ENCODE data around the gene PDIK1L. TPM values are rescaled to one million over a fixed set of nuclear protein-coding genes. Genes with fewer than 3 reads are reported as not detected.

Gene PDIK1L
- total RNA-seq (10 to 100 TPM in 1 of 6 donors, 1 to 10 TPM in 5; 5.9 to 12.1 (median 6.6) TPM), polyA plus RNA-seq (1 to 10 TPM; 1.7 to 3.6 TPM)

DNA sequence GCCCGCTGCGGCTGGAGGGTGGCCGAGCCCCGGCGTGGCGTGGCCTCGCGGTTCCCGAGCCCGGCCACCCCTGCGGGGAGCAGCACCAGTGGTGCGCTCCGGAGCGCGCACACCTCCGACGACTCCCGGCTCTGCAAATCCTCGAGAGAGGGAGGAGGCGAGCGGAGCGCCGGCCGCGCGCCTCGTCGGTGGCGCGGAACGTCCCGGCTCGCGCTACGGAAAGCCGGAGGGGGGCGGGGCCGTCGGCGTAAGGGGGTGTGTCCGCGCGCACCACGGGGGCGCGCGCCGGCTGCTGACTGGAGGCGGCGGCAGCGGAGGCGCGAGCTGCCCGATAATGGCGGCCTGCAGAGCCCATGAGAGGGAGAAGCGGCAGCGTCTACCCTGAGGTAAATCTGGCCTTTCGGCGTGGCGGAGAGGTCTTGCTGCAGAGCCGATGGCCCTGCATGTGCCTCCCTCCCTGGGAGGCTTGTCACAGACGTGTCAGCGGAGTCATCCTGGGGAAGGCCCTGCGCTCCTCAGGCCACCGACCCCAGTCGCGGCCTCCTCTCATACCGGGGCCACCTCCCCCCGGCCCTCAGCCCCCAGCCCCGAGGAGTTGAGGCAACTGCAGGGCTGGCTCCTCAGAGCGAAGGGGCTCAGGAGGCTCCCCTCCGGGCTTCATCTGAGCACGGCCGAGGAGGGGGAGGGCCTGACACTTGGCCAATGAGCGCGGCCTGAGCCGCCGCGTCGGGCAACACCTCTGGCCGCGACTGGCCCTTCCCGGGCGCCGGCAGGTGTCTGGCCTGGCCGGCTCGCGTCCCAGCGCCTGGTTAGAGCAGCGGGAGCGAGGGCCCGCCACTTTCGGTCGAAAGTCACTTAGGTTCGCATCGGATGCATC is at the start of gene PDIK1L:
PDIK1L (plus strand) TSS at position 295 of the 877 bp plus-strand sequence. CDS start 2,485 bp downstream, outside the sequence.
- H3K4me1 ChIP-seq, result peaks cover 5 to 40% (median 26%) of the 10 kb centered on the region in 3 donors
- H3K4me3 ChIP-seq, result peak within 1 kb of the TSS; percentile 58 to 100 (median 86)
- 0 to 1% methylated on average over 74 to 96 of the region's 96 CpGs for WGBS, 2 donors
- intact Hi-C loops (cut with DNase I), result no loop called here
- H3K9me3 ChIP-seq, result no peaks in the 10 kb centered on the region
- H3K27me3 ChIP-seq, result no peaks in the 10 kb centered on the region
- DNase-seq, result peak; percentile 93 to 99 (median 96)
- ATAC-seq, result peak; percentile 74 to 89 (median 80)
- no peaks in the 10 kb centered on the region for H3K36me3 ChIP-seq
- FAIRE-seq, result no peak
- TF ChIP-seq, protein P1, sequence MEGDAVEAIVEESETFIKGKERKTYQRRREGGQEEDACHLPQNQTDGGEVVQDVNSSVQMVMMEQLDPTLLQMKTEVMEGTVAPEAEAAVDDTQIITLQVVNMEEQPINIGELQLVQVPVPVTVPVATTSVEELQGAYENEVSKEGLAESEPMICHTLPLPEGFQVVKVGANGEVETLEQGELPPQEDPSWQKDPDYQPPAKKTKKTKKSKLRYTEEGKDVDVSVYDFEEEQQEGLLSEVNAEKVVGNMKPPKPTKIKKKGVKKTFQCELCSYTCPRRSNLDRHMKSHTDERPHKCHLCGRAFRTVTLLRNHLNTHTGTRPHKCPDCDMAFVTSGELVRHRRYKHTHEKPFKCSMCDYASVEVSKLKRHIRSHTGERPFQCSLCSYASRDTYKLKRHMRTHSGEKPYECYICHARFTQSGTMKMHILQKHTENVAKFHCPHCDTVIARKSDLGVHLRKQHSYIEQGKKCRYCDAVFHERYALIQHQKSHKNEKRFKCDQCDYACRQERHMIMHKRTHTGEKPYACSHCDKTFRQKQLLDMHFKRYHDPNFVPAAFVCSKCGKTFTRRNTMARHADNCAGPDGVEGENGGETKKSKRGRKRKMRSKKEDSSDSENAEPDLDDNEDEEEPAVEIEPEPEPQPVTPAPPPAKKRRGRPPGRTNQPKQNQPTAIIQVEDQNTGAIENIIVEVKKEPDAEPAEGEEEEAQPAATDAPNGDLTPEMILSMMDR (IDR thresholded peaks at IDR 0.05), result no peak
- peak within 1 kb of the TSS; percentile 94 to 98 (median 97) for H3K27ac ChIP-seq

DNA sequence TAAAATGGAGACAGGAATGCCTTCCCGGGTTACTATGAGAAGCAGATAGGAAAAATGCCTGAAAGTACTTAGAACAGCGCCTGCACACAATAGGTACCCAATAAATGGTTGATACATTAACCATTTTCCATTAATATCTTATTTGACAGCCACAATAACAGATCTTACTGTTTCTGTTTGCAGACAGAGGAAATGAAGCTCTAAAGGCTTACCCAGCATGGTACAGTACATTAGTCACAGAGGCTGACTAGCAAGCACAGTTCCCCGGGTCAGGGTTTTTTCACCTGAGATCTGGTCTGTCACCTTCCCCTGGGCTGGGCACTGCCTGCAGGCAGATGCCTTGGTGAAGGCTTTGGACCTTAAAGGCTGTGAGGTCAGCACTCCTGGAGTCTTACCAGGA is 47.1 kb upstream of the PDIK1L start:
- DNase-seq (no peak), ATAC-seq (peak in 3 of 4 donors; percentile 78 to 79 (median 78)), FAIRE-seq (no peak)
- intact Hi-C loops (cut with DNase I), result no loop called here
- TF ChIP-seq, protein P1 (IDR thresholded peaks at IDR 0.05), result no peak
- peak overlapping the region in 2 of 4 donors; percentile 60 to 68 for H3K27ac ChIP-seq
- H3K4me3 ChIP-seq, result no peak overlapping the region
- no peaks in the 10 kb centered on the region for H3K9me3 ChIP-seq
- H3K36me3 ChIP-seq, result no peaks in the 10 kb centered on the region
- H3K27me3 ChIP-seq, result no peaks in the 10 kb centered on the region
- peaks cover 0 to 3% (median 0%) of the 10 kb centered on the region in 3 donors for H3K4me1 ChIP-seq
- WGBS, 2 donors, result 56 to 57% methylated on average over 3 of the region's 3 CpGs

DNA sequence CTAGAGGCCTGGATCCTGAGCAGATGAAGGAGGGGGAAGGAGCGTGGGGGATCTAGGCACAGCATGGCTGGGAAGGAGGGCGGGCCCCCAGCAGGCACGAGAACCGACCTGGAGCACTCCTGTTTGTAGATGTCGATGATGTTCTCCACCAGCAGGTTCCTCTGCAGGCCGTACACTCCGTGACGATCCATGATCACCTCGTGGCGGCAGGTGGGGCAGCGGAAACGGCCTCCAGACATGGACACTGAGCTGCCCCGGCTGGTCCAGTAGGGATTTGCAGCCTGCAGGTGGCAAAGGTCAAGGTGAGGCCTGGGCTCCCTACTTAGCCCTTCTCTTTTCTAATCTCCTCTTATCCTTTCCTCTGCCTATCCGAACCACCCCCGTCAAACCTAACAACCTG is 45.5 kb upstream of the PDIK1L start:
- no peaks in the 10 kb centered on the region for H3K36me3 ChIP-seq
- FAIRE-seq (no peak), ATAC-seq (no peak), DNase-seq (no peak)
- WGBS, 2 donors, result 84 to 87% methylated on average over 15 of the region's 15 CpGs
- TF ChIP-seq, protein P1 (IDR thresholded peaks at IDR 0.05), result no peak
- no peaks in the 10 kb centered on the region for H3K27me3 ChIP-seq
- H3K4me3 ChIP-seq, result no peak overlapping the region
- peak overlapping the region in 1 of 4 donors; percentile 3 for H3K27ac ChIP-seq
- H3K4me1 ChIP-seq, result peaks cover 0 to 3% (median 0%) of the 10 kb centered on the region in 3 donors
- intact Hi-C loops (cut with DNase I), result no loop called here
- H3K9me3 ChIP-seq, result no peaks in the 10 kb centered on the region

DNA sequence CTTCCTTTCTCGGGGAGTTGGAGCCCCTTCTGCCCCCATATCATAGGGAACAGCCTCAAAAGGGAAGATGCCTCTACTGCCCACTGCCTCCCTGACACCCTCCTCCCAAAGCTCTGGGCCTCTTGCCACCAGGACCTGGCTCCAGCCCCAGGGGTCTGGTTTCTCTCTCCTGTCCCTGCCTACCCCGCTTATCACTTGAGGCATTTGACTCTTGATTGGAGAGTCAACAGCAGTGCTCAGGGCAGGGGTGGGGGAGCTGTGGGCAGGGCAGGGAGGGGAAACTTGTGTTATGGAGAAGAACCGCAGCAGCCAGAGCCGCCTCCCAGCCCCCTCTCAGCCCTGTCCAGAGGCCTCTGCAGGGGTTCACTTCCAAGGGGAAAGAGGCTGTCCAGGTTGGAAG is 44.8 kb upstream of the PDIK1L start:
- Histone ChIP-seq H3K9me3 (no peaks in the 10 kb centered on the region), H3K4me3 (no peak overlapping the region), H3K4me1 (peaks cover 0 to 3% (median 0%) of the 10 kb centered on the region in 3 donors), H3K27me3 (no peaks in the 10 kb centered on the region), H3K36me3 (no peaks in the 10 kb centered on the region), H3K27ac (peak overlapping the region in 1 of 4 donors; percentile 3)
- WGBS, 2 donors, result 35 to 46% methylated on average over 4 of the region's 4 CpGs
- TF ChIP-seq, protein P1 (IDR thresholded peaks at IDR 0.05), result no peak
- ATAC-seq, result peak; percentile 14 to 68 (median 47)
- FAIRE-seq, result no peak
- DNase-seq, result peak in 1 of 6 donors; percentile 39
- intact Hi-C loops (cut with DNase I), result no loop called here

All from pancreas (tissue), 10 donors.